PFSK-1 (cell line): ENCODE data around the gene DBT.

Source experiments
- FOXP2 ChIP-seq: optimal IDR thresholded peaks from 2 replicates; pipeline ENCODE3; 2011; ENCODE audit warnings: borderline replicate concordance, control low read depth, inconsistent platforms; ENCODE audit not compliant: insufficient read depth; ENCODE audit errors: extremely low read length, extremely low read depth
- POLR2AphosphoS5 ChIP-seq: IDR thresholded peaks from 2 replicates; pipeline ENCODE4 v1.6.1; 2012; ENCODE audit warnings: low read depth, mild to moderate bottlenecking, control low read depth, low read length, moderate library complexity
- SIN3A ChIP-seq: IDR thresholded peaks from 2 replicates; pipeline ENCODE4 v1.6.1; 2012; ENCODE audit warnings: mild to moderate bottlenecking, low read length, moderate library complexity, borderline replicate concordance; ENCODE audit not compliant: insufficient read depth
- TAF1 ChIP-seq: IDR thresholded peaks from 2 replicates; pipeline ENCODE4 v1.6.1; 2012; ENCODE audit warnings: low read length, control low read depth, borderline replicate concordance; ENCODE audit not compliant: insufficient read depth
- TF ChIP-seq, protein P1 (sequence below), 2 experiments: IDR thresholded peaks; 2 replicates each; pipeline versions ENCODE4 v1.6.1 to v1.8.0; 2011 to 2012; ENCODE audit warnings: low read depth in 2 of 2, low read length in 2 of 2, control low read depth in 1 of 2, inconsistent platforms in 1 of 2, mild to moderate bottlenecking in 1 of 2, moderate library complexity in 1 of 2; ENCODE audit not compliant: insufficient read depth in 1 of 2

DBT gene

DNA sequence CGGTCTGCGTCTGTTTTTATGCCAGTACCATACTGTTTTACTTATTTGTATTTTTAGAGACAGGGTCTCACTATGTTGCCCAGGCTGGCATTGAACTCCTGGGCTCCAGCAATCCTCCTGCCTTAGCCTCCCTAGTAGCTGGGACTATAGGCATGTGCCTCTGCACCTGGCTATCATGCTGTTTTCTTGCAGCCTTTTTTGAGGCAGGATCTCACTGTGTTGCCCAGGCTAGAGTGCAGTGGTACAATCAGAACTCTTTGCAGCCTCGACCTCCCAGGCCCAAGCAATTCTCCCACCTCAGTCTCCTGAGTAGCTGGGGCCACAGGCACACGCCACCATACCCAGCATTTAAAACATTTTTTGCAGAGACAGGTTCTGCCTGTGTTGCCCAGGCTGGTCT is 66.3 kb downstream of the DBT start:
- no peak for TF ChIP-seq TAF1
- no peak for TF ChIP-seq POLR2AphosphoS5
- TF ChIP-seq SIN3A = no peak
- TF ChIP-seq, protein P1, sequence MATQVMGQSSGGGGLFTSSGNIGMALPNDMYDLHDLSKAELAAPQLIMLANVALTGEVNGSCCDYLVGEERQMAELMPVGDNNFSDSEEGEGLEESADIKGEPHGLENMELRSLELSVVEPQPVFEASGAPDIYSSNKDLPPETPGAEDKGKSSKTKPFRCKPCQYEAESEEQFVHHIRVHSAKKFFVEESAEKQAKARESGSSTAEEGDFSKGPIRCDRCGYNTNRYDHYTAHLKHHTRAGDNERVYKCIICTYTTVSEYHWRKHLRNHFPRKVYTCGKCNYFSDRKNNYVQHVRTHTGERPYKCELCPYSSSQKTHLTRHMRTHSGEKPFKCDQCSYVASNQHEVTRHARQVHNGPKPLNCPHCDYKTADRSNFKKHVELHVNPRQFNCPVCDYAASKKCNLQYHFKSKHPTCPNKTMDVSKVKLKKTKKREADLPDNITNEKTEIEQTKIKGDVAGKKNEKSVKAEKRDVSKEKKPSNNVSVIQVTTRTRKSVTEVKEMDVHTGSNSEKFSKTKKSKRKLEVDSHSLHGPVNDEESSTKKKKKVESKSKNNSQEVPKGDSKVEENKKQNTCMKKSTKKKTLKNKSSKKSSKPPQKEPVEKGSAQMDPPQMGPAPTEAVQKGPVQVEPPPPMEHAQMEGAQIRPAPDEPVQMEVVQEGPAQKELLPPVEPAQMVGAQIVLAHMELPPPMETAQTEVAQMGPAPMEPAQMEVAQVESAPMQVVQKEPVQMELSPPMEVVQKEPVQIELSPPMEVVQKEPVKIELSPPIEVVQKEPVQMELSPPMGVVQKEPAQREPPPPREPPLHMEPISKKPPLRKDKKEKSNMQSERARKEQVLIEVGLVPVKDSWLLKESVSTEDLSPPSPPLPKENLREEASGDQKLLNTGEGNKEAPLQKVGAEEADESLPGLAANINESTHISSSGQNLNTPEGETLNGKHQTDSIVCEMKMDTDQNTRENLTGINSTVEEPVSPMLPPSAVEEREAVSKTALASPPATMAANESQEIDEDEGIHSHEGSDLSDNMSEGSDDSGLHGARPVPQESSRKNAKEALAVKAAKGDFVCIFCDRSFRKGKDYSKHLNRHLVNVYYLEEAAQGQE (IDR thresholded peaks at IDR 0.05; ENCODE audit: insufficient read depth in 1 of 2, low read depth in 2 of 2, low read length in 2 of 2) = no peak
- TF ChIP-seq FOXP2 = no peak

DNA sequence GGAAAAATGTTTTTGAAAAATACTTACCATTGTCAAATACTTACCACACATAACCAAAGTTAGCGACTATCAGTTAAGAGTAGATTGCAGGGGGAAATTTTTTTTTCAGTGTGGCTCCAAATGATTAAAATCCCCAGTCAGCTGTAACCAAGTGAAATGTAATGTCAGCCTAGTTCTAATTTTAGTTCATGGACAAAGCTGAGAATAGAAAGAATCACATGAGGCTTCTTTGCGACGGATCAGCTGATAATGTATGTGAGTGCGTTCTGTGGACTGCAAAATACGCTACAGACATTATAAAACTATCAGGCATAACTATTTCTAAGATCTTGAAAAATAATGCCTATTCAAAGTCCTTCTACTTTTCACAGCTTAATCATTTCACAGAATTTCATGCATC is 71.5 kb downstream of the DBT start, which contains the start of gene LRRC39:
LRRC39 (minus strand) TSS at position 166 of the 400 bp plus-strand sequence. CDS start 9,740 bp downstream, outside the sequence.
- TF ChIP-seq SIN3A (no peak), POLR2AphosphoS5 (no peak), TAF1 (no peak), FOXP2 (no peak)
- TF ChIP-seq, protein P1 (IDR thresholded peaks at IDR 0.05; ENCODE audit: insufficient read depth in 1 of 2, low read depth in 2 of 2, low read length in 2 of 2) = no peak

DNA sequence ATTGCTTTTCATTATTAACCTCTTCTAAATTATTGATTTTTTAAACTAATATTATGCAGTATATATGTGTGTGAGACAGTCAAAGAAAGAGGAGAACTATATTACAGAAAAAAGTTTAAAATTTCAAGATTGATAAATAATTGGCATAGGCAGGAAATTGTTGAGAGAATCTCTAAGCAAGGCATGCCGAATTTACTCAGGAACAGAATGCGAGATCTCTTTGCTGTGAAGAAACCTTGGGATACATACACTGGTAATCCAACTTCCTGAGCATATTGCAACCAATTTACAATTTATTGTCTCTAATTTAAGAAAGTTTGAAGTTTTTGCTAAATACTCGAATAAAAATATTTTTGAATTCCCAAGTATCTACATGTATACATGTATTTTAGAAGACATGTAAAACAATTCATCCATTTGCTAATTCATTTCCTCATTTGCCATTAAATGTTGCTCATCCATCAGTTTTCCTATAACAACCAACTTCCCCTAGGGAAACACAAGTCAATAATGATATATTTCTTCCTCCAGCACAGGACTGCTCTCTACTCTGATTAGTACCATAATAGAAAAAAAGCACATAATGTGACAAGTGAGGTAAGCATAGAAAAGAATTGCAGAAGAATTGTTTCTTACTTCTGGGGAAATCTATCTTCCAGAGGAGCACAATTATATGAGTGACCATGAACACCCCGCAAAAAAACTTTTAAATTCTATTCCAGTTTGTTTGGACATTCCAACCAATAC is 72.2 kb downstream of the DBT start:
- no peak for TF ChIP-seq SIN3A
- TF ChIP-seq, protein P1 (IDR thresholded peaks at IDR 0.05; ENCODE audit: insufficient read depth in 1 of 2, low read depth in 2 of 2, low read length in 2 of 2) = no peak
- no peak for TF ChIP-seq FOXP2
- no peak for TF ChIP-seq TAF1
- no peak for TF ChIP-seq POLR2AphosphoS5

DNA sequence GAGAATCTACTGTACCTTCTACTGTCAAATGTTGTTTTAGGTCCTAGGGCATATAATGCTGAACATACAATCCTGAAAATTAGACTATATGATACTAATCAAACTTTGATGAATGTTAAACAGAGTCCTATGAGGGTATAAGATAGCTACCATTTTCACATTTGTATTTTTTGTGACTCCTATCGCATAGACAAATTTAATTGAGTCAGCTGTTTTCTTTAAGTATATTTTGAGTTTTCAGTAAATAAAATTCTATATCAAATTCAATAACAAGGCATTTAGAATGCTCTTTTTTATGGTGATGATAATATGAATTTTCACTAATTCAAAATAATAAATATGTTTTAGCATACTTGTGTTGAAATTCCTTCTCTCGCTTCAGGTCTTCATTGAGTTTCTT is 81.6 kb downstream of the DBT start:
- TF ChIP-seq POLR2AphosphoS5 = no peak
- TF ChIP-seq FOXP2 = no peak
- TF ChIP-seq SIN3A = no peak
- TF ChIP-seq TAF1 = no peak
- TF ChIP-seq, protein P1 (IDR thresholded peaks at IDR 0.05; ENCODE audit: insufficient read depth in 1 of 2, low read depth in 2 of 2, low read length in 2 of 2) = no peak
